HepG2 (cell line): ENCODE results near the gene FRMD4B. TPM values are rescaled to one million over a fixed set of nuclear protein-coding genes. Genes with fewer than 3 reads are reported as not detected.

ENCODE experiments used
- ATAC-seq: fragments of 200-7000 bp; cut with Tn5 transposase; 3 replicates; pipeline ENCODE4 v1.9.1; 2020; ENCODE audit warnings: mild to moderate bottlenecking, moderate library complexity
- BruUV-seq: library from RNA; stranded (reverse); fragments of 400-500 nt; replicated peaks from 2 replicates; lab custom pipeline; 2021; lab: Mats Ljungman, UMichigan
- CTCF ChIA-PET: fragments of 300-600 bp; formaldehyde crosslinking; extraction: SDS; loops from one replicate; lab custom pipeline; 2021; ENCODE audit warnings: low total read pairs, inconsistent platforms, low intra/inter-chr PET ratio; lab: Yijun Ruan, JAX
- POLR2A ChIA-PET: fragments of 350-600 bp; sonication (Branson Sonifier 250); formaldehyde crosslinking; loops from one replicate; lab custom pipeline; 2020; ENCODE audit warnings: antibody characterized with exemption, inconsistent platforms; lab: Yijun Ruan, JAX
- DNase-seq: peaks from one replicate; pipeline ENCODE4 v3.0.0-alpha.2; 2015; ENCODE audit warnings: low spot score
- FAIRE-seq: peaks from 3 replicates; lab custom pipeline; 2011; peaks lifted over from hg19 to GRCh38; lab: Jason Lieb, UNC
- H2AFZ ChIP-seq: one replicate; pipeline ENCODE4 v1.6.1; 2011; ENCODE audit warnings: low read length, inconsistent platforms
- H3K27ac ChIP-seq: fragments of 300-600 bp; 3 replicates; pipeline ENCODE4 v1.8.0; 2011; ENCODE audit warnings: mixed run types, mild to moderate bottlenecking, mixed read lengths, low read length, inconsistent platforms; ENCODE audit not compliant: insufficient read depth; ENCODE audit errors: extremely low read length
- H3K27me3 ChIP-seq, 2 experiments: fragments of 200-600 bp in 1 of 2; 2 replicates in 1 of 2; 3 replicates in 1 of 2; pipeline versions ENCODE4 v1.6.0 to v1.8.0; 2011; ENCODE audit warnings: low read length in 2 of 2, mild to moderate bottlenecking in 2 of 2, moderate library complexity in 2 of 2, inconsistent platforms in 1 of 2; ENCODE audit not compliant: insufficient read depth in 2 of 2, control insufficient read depth in 1 of 2
- H3K36me3 ChIP-seq, 2 experiments: fragments of 200-600 bp in 1 of 2; replicated peaks in 1 of 2; 2 replicates in 1 of 2; 3 replicates in 1 of 2; pipeline versions ENCODE4 v1.5.1 to v1.8.0; 2011; ENCODE audit warnings: low read length in 2 of 2, inconsistent platforms in 1 of 2; ENCODE audit not compliant: insufficient read depth in 2 of 2, control insufficient read depth in 1 of 2
- H3K4me1 ChIP-seq: 2 replicates; pipeline ENCODE4 v1.5.1; 2012; ENCODE audit warnings: low read length, inconsistent platforms; ENCODE audit not compliant: insufficient read depth
- H3K4me2 ChIP-seq: 2 replicates; pipeline ENCODE4 v1.6.0; 2011; ENCODE audit warnings: low read depth, low read length, inconsistent platforms
- H3K4me3 ChIP-seq, 3 experiments: fragments of 200-600 bp in 1 of 3; sonication (generic), shearing (Covaris generic) in 1 of 3; replicated peaks in 1 of 3; 2 replicates each; pipeline ENCODE4 v1.5.1; 2011 to 2016; ENCODE audit warnings: low read length in 3 of 3, inconsistent platforms in 2 of 3, low read depth in 2 of 3, mild to moderate bottlenecking in 2 of 3, control low read depth in 1 of 3, mixed read lengths in 1 of 3; ENCODE audit not compliant: insufficient read depth in 1 of 3
- H3K79me2 ChIP-seq: one replicate; pipeline ENCODE4 v1.6.1; 2011; ENCODE audit warnings: low read length, inconsistent platforms; ENCODE audit not compliant: insufficient read depth
- H3K9ac ChIP-seq: 2 replicates; pipeline ENCODE4 v1.6.0; 2011; ENCODE audit warnings: mild to moderate bottlenecking, low read depth, low read length, inconsistent platforms; ENCODE audit not compliant: insufficient read depth
- H3K9me3 ChIP-seq: 2 replicates; pipeline ENCODE4 v1.5.1; 2012; ENCODE audit warnings: mild to moderate bottlenecking, low read length
- H4K20me1 ChIP-seq: 2 replicates; pipeline ENCODE4 v1.6.0; 2011; ENCODE audit warnings: inconsistent platforms, mild to moderate bottlenecking, low read length, moderate library complexity; ENCODE audit not compliant: insufficient read depth
- ATRX ChIP-seq: sonication (generic); formaldehyde crosslinking; IDR thresholded peaks from 2 replicates; pipeline ENCODE4 v1.4.0; 2020; ENCODE audit warnings: missing genetic modification reagents, borderline replicate concordance
- BRCA1 ChIP-seq: sonication (generic); formaldehyde crosslinking; IDR thresholded peaks from 2 replicates; pipeline ENCODE4 v1.4.0; 2020; ENCODE audit warnings: missing genetic modification reagents
- DBP ChIP-seq: sonication (generic); formaldehyde crosslinking; IDR thresholded peaks from 2 replicates; pipeline ENCODE4 v1.4.0; 2020; ENCODE audit warnings: missing genetic modification reagents; ENCODE audit errors: not compliant biosample characterization
- DMAP1 ChIP-seq: IDR thresholded peaks from 2 replicates; pipeline ENCODE4 v1.6.1; 2016
- GTF3A ChIP-seq: sonication (generic); formaldehyde crosslinking; conservative IDR thresholded peaks from 2 replicates; pipeline ENCODE4 v1.4.0; 2020; ENCODE audit warnings: mild to moderate bottlenecking, missing genetic modification reagents
- HNF1B ChIP-seq: sonication (generic); formaldehyde crosslinking; IDR thresholded peaks from 2 replicates; pipeline ENCODE4 v1.5.1; 2020; ENCODE audit warnings: mild to moderate bottlenecking, moderate library complexity, missing genetic modification reagents
- HOMEZ ChIP-seq: IDR thresholded peaks from 2 replicates; pipeline ENCODE4 v1.6.1; 2016; ENCODE audit warnings: low read depth
- NFIC ChIP-seq: IDR thresholded peaks from 2 replicates; pipeline ENCODE4 v1.6.1; 2012; ENCODE audit warnings: mild to moderate bottlenecking, low read length, inconsistent platforms
- PRDM10 ChIP-seq: sonication (generic); formaldehyde crosslinking; IDR thresholded peaks from 2 replicates; pipeline ENCODE4 v1.4.0; 2020; ENCODE audit warnings: low read depth, missing genetic modification reagents
- ZNF687 ChIP-seq: sonication (generic); formaldehyde crosslinking; IDR thresholded peaks from 2 replicates; pipeline ENCODE4 v1.5.1; 2020; ENCODE audit warnings: mild to moderate bottlenecking, missing genetic modification reagents, moderate library complexity
- ZNF891 ChIP-seq: sonication (generic); formaldehyde crosslinking; IDR thresholded peaks from 2 replicates; pipeline ENCODE4 v1.5.0; 2020; ENCODE audit warnings: mild to moderate bottlenecking, missing genetic modification reagents
- WGBS: methylation state at CpG from one replicate; pipeline ENCODE4 v1.1.6; 2017; ENCODE audit warnings: low lambda C conversion rate; 5-methylcytosine and 5-hydroxymethylcytosine counted together
- in situ Hi-C: cut with HindIII; loops from 2 replicates; pipeline ENCODE4 v1.10.0; 2017; ENCODE audit warnings: low pct_unique_long_range_greater_than_20kb; ENCODE audit not compliant: extremely low pct_ligation_motif_present
- intact Hi-C: fragments of 100-400 bp; cut with micrococcal nuclease; formaldehyde crosslinking; loops from one replicate; pipeline ENCODE4 v1.10.0; 2022; ENCODE audit not compliant: unreplicated experiment
- polyA plus RNA-seq, 8 experiments: library from polyadenylated mRNA; depleted of rRNA in 3 of 8; stranded (reverse) in 7 of 8; unstranded in 1 of 8; fragments of >200 nt; fragmentation: Illumina TruSeq in 4 of 8; extraction: Trizol in 4 of 8; gene quantifications; 2 replicates each; pipeline versions ENCODE4 v1.2.1 to v1.2.3, GENCODE V29; 2011 to 2016; ENCODE audit warnings: low read depth in 4 of 8, missing spikeins in 1 of 8, mixed read lengths in 1 of 8; ENCODE audit not compliant: insufficient read depth in 1 of 8
- total RNA-seq, 5 experiments: library from RNA; depleted of rRNA; stranded (reverse); fragments of >200 nt; fragmentation: Illumina TruSeq; extraction: Trizol; gene quantifications; 2 replicates each; pipeline ENCODE4 v1.2.3, GENCODE V29; 2016; ENCODE audit warnings: low read depth in 1 of 5

The FRMD4B gene
- total and polyA plus RNA-seq, 2 of the 13 experiments (the other 11 are each of a cell fraction or from before 2014, with no cell fraction given) = 3.0 to 3.3 TPM

GRCh38 chr3:69160525-69160924 lies 225.4 kb downstream of the FRMD4B start (continued):
- TF ChIP-seq PRDM10 (CRISPR knock-in tag) (no peak), GTF3A (CRISPR knock-in tag) (no peak)

GRCh38 chr3:69160107-69160506 lies 225.8 kb downstream of the FRMD4B start:
- Histone ChIP-seq H3K4me2 (no peak overlapping the region), H3K9me3 (no peaks in the 10 kb centered on the region), H3K9ac (no peak overlapping the region), H3K79me2 (no peaks in the 10 kb centered on the region), H2AFZ (no peak overlapping the region), H4K20me1 (no peaks in the 10 kb centered on the region), H3K27ac (no peak overlapping the region), H3K27me3 (peaks cover 0 to 2% of the 10 kb centered on the region in 2 experiments; a peak in 1 of 5 replicates), H3K4me3 (no peak overlapping the region), H3K4me1 (no peaks in the 10 kb centered on the region), H3K36me3 (no peaks in the 10 kb centered on the region)
- BruUV-seq = no TSS peak
- DNase-seq = no peak
- 61% methylated on average over 2 of the region's 2 CpGs for WGBS
- no peak for FAIRE-seq
- no peak for ATAC-seq
- intact Hi-C loops (loop anchor here (5.0 kb wide), 2 partner anchors 87 to 267 kb away; no protein-coding TSS in a partner anchor), in situ Hi-C loops (loop anchor here (5.0 to 25.0 kb wide), 2 partner anchors 147 to 252 kb away; no protein-coding TSS in a partner anchor)
- TF ChIP-seq ATRX (CRISPR knock-in tag) (no peak), NFIC (no peak), BRCA1 (CRISPR knock-in tag) (no peak), DBP (no peak), DMAP1 (CRISPR knock-in tag) (no peak), HNF1B (no peak), ZNF687 (CRISPR knock-in tag) (no peak), ZNF891 (CRISPR knock-in tag) (no peak), HOMEZ (CRISPR knock-in tag) (no peak)
- CTCF ChIA-PET = interaction anchor here (2.6 to 3.4 kb wide), 2 partner anchors 146 to 250 kb away, joined by 14 to 52 read pairs; no protein-coding TSS in a partner anchor
- POLR2A ChIA-PET = no interaction called here
